ENCODE measurements around the gene ACVR1. TPM values are rescaled to one million over a fixed set of nuclear protein-coding genes. Genes with fewer than 3 reads are reported as not detected.
A peak's percentile ranks its signal among the peaks of the same experiment; 100 is the strongest.

Gene ACVR1
- total and polyA plus RNA-seq, 9 of the 15 experiments (the other 6 are each of a cell fraction or from before 2014, with no cell fraction given) = 3.8 to 14.3 (median 6.9) TPM

GRCh38 chr2:157777427-157777826 is 98.7 kb downstream of the ACVR1 start (continued):
- TF ChIP-seq DEAF1 (CRISPR knock-in tag; IDR thresholded peaks at IDR 0.05) (peak; percentile 88), ZBTB7A (IDR thresholded peaks at IDR 0.05; ENCODE audit: borderline replicate concordance, control insufficient read depth, low read depth, low read length) (no peak), HOXB6 (CRISPR knock-in tag; IDR thresholded peaks at IDR 0.05; ENCODE audit: borderline replicate concordance) (no peak), BMI1 (IDR thresholded peaks at IDR 0.05; ENCODE audit: low read length) (no peak), GABPB1 (CRISPR knock-in tag; IDR thresholded peaks at IDR 0.05) (no peak), GATAD2B (IDR thresholded peaks at IDR 0.05; ENCODE audit: borderline replicate concordance) (0 out of 2 replicates have a peak, but pooled peaks have one; percentile 58), USF1 (CRISPR knock-in tag; IDR thresholded peaks at IDR 0.05) (no peak), ATF1 (CRISPR knock-in tag; IDR thresholded peaks at IDR 0.05) (no peak), ATF1 (tag; IDR thresholded peaks at IDR 0.05) (no peak), TAL1 (IDR thresholded peaks at IDR 0.05) (no peak), TBL1XR1 (IDR thresholded peaks at IDR 0.05; ENCODE audit: low read length in 2 of 2) (no peak), ARNT (IDR thresholded peaks at IDR 0.05) (0 out of 4 replicates have a peak, but pooled peaks of 1 of the 2 experiments have one; percentile 37), ZNF592 (IDR thresholded peaks at IDR 0.05) (0 out of 2 replicates have a peak, but pooled peaks have one; percentile 20), PBX2 (CRISPR knock-in tag; IDR thresholded peaks at IDR 0.05; ENCODE audit: low read depth) (no peak), PBX2 (tag; conservative IDR thresholded peaks at IDR 0.05; ENCODE audit: low read depth) (no peak), RB1 (IDR thresholded peaks at IDR 0.05; ENCODE audit: low read depth) (0 out of 2 replicates have a peak, but pooled peaks have one; percentile 10), NBN (IDR thresholded peaks at IDR 0.05; ENCODE audit: low read depth) (no peak), MNT (conservative IDR thresholded peaks at IDR 0.05) (peak; percentile 32 to 53; a peak in 1 of 4 replicates), CBX2 (IDR thresholded peaks at IDR 0.05; ENCODE audit: insufficient read depth, low read length, poor library complexity, severe bottlenecking) (no peak)

Data from K562 (cell line).